ENCODE measurements around the gene CXorf66.
"Not testable (repeated sequence)": the region's sequence is repeated elsewhere in the genome, so short reads cannot be mapped to it uniquely, and the experiment has no call there.

CXorf66 gene
- 0 reads per million in 3 experiments for total RNA-seq

- DNase-seq = no peak
Observed at GRCh38 chrX:139965421-139965820, at the start of gene CXorf66. Gene CXorf66, minus strand, starts transcription at chrX:139965521. Its CDS starts 25 bp downstream, at chrX:139965496.

- no peak for DNase-seq
Observed at GRCh38 chrX:139982856-139983255, 17.5 kb upstream of the CXorf66 start.

GRCh38 chrX:139974471-139974870, 9.2 kb upstream of the CXorf66 start:
- no peak for DNase-seq

GRCh38 chrX:139972629-139973624, 7.6 kb upstream of the CXorf66 start:
- DNase-seq = no peak

- no peak for DNase-seq
Observed at GRCh38 chrX:139972113-139972512, 6.8 kb upstream of the CXorf66 start.

- DNase-seq = no peak
Observed at GRCh38 chrX:139971394-139971749, 6.1 kb upstream of the CXorf66 start.

- no peak for DNase-seq
Observed at GRCh38 chrX:139969286-139969685, 4.0 kb upstream of the CXorf66 start.

- no peak for DNase-seq
Observed at GRCh38 chrX:139967750-139968149, 2.4 kb upstream of the CXorf66 start.

GRCh38 chrX:139967300-139967699, 2.0 kb upstream of the CXorf66 start:
- no peak for DNase-seq

GRCh38 chrX:139966159-139966558, 838 bp upstream of the CXorf66 start:
- DNase-seq = not testable (repeated sequence)

GRCh38 chrX:139961091-139961490, 4.2 kb downstream of the CXorf66 start:
- not testable (repeated sequence) for DNase-seq

GRCh38 chrX:139949703-139950102, 15.6 kb downstream of the CXorf66 start:
- no peak for DNase-seq

- DNase-seq = no peak
Observed at GRCh38 chrX:139945075-139945474, 20.2 kb downstream of the CXorf66 start.

- no peak for DNase-seq
Observed at GRCh38 chrX:139936259-139936658, 29.1 kb downstream of the CXorf66 start.

GRCh38 chrX:139933904-139934303, 31.4 kb downstream of the CXorf66 start:
- no peak for DNase-seq

- peak; percentile 75 for DNase-seq
Observed at GRCh38 chrX:139932901-139933796, 32.2 kb downstream of the CXorf66 start, which contains the start of gene ATP11C. Gene ATP11C, minus strand, starts transcription at chrX:139933053. Its CDS starts 1,011 bp downstream, at chrX:139932042.

GRCh38 chrX:139932073-139932900, 33.0 kb downstream of the CXorf66 start:
- DNase-seq = peak; percentile 32

- no peak for DNase-seq
Observed at GRCh38 chrX:139931646-139932072, 33.7 kb downstream of the CXorf66 start.

GRCh38 chrX:139930916-139931645, 34.2 kb downstream of the CXorf66 start:
- peak; percentile 6 for DNase-seq

GRCh38 chrX:139930401-139930800, 34.9 kb downstream of the CXorf66 start:
- no peak for DNase-seq

GRCh38 chrX:139929876-139930275, 35.4 kb downstream of the CXorf66 start:
- DNase-seq = no peak

Data from central memory CD4-positive, alpha-beta T cell (primary cell).